ENCODE data around the gene TRPM3.

DNA sequence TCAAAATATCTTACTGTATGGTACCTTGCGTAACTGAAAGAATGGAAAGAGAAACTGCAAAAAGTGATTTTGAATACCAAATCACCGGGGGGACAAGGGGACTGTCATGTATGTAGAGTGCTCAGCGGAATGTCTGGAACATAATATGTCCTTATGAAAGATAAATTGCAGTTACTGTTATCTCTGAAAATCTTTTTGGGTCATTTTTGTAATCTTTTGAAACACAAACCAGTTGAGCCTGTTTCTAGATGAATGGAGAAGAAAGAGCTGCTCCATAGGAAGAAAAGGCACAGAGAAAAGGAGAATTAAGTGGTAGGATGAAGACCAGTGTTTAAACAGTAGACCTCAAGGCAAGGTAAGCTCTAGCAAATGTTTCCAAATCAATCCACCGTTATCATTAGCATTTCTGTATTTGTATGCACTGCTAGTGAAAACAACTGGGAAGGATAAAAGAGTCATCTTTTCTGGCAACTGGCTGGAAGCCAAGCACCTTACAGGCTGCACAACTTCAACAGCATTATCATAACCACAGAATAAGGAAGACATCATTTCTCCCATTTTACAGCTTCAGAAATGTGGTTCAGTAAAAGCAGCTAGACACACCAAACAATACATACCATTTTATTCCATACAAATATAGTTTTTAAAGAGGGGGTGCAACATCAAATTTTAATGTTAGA is 158.5 kb downstream of the TRPM3 start:
- no peak for TF ChIP-seq ZNF8 (CRISPR knock-in tag; IDR thresholded peaks at IDR 0.05)
- TF ChIP-seq CSDC2 (CRISPR knock-in tag; IDR thresholded peaks at IDR 0.05), result no peak
- TF ChIP-seq TOX (CRISPR knock-in tag; IDR thresholded peaks at IDR 0.05; ENCODE audit: borderline replicate concordance), result no peak
- TF ChIP-seq CREB5 (CRISPR knock-in tag; IDR thresholded peaks at IDR 0.05; ENCODE audit: low read depth), result no peak
- no peak for TF ChIP-seq PPARA (CRISPR knock-in tag; IDR thresholded peaks at IDR 0.05; ENCODE audit: borderline replicate concordance)
- no peak for TF ChIP-seq GLIS3 (CRISPR knock-in tag; IDR thresholded peaks at IDR 0.05)
- no peak for TF ChIP-seq ESRRG (CRISPR knock-in tag; IDR thresholded peaks at IDR 0.05)

Measured in SK-N-SH treated with all-trans-retinoic acid at 6 μM for 48 hours (cell line).